OCI-LY7 (cell line): ENCODE data around the gene NUP62. TPM values are rescaled to one million over a fixed set of nuclear protein-coding genes. Genes with fewer than 3 reads are reported as not detected.
A peak's percentile ranks its signal among the peaks of the same experiment; 100 is the strongest.

Experiments used
- BruUV-seq: library from RNA; stranded (reverse); fragments of 400-500 nt; replicated peaks from 2 replicates; lab custom pipeline; 2021; lab: Mats Ljungman, UMichigan
- CTCF ChIA-PET: fragments of 300-600 bp; sonication (Branson Sonifier 250); formaldehyde crosslinking; loops from one replicate; lab custom pipeline; 2022; ENCODE audit warnings: antibody characterized with exemption; ENCODE audit not compliant: unreplicated experiment; lab: Charles Lee
- POLR2A ChIA-PET: fragments of 300-600 bp; sonication (Branson Sonifier 250); formaldehyde crosslinking; loops from one replicate; lab custom pipeline; 2022; ENCODE audit warnings: antibody characterized with exemption; lab: Charles Lee
- DNase-seq: peaks from one replicate; pipeline ENCODE4 v3.0.0-alpha.2; 2015; ENCODE audit warnings: low spot score
- H2AFZ ChIP-seq: fragments of 200-600 bp; sonication (generic), shearing (Covaris generic); 2 replicates; pipeline ENCODE4 v1.6.1; 2014; ENCODE audit warnings: mild to moderate bottlenecking, antibody characterized with exemption, low read length, moderate library complexity
- H3K27ac ChIP-seq: fragments of 200-600 bp; sonication (generic); 2 replicates; pipeline ENCODE4 v1.5.1; 2014; ENCODE audit warnings: mixed run types, low read depth, mild to moderate bottlenecking, moderate library complexity, low read length, inconsistent platforms; ENCODE audit not compliant: poor library complexity, severe bottlenecking
- H3K36me3 ChIP-seq: fragments of 200-600 bp; sonication (generic); 2 replicates; pipeline ENCODE4 v1.6.1; 2014; ENCODE audit warnings: mild to moderate bottlenecking, antibody characterized with exemption, low read length, moderate library complexity, mixed read lengths; ENCODE audit not compliant: insufficient read depth
- H3K4me1 ChIP-seq: fragments of 200-600 bp; sonication (generic); 2 replicates; pipeline ENCODE4 v1.5.1; 2014; ENCODE audit warnings: mild to moderate bottlenecking, low read length; ENCODE audit not compliant: insufficient read depth, poor library complexity, severe bottlenecking
- H3K4me2 ChIP-seq: fragments of 200-600 bp; sonication (generic); 2 replicates; pipeline ENCODE4 v1.6.1; 2014; ENCODE audit warnings: mild to moderate bottlenecking, low read length
- H3K4me3 ChIP-seq: fragments of 200-600 bp; sonication (generic); 2 replicates; pipeline ENCODE4 v1.5.1; 2014; ENCODE audit warnings: mild to moderate bottlenecking, low read depth, low read length; ENCODE audit not compliant: poor library complexity, severe bottlenecking
- H3K79me2 ChIP-seq: fragments of 200-600 bp; sonication (generic); 2 replicates; pipeline ENCODE4 v1.6.1; 2016; ENCODE audit warnings: low read depth, mild to moderate bottlenecking, low read length, moderate library complexity, mixed read lengths; ENCODE audit not compliant: insufficient read depth
- H3K9me2 ChIP-seq: fragments of 200-600 bp; sonication (generic); 2 replicates; pipeline ENCODE4 v1.6.1; 2016; ENCODE audit warnings: mild to moderate bottlenecking, low read length, mixed read lengths; ENCODE audit not compliant: insufficient read depth
- H3K9me3 ChIP-seq: fragments of 200-600 bp; sonication (generic); 2 replicates; pipeline ENCODE4 v1.6.1; 2014; ENCODE audit warnings: mild to moderate bottlenecking, mixed run types, low read length, mixed read lengths
- H4K20me1 ChIP-seq: fragments of 200-600 bp; sonication (generic); 2 replicates; pipeline ENCODE4 v1.6.1; 2014; ENCODE audit warnings: mild to moderate bottlenecking, antibody characterized with exemption, low read length, moderate library complexity, mixed read lengths; ENCODE audit not compliant: insufficient read depth
- CTCF ChIP-seq: fragments of 200-600 bp; sonication (generic); conservative IDR thresholded peaks from 2 replicates; pipeline ENCODE4 v1.5.1; 2014; ENCODE audit warnings: mild to moderate bottlenecking, antibody characterized with exemption, low read length, moderate library complexity, mixed read lengths
- EZH2phosphoT487 ChIP-seq: fragments of 200-600 bp; sonication (generic); IDR thresholded peaks from 2 replicates; pipeline ENCODE4 v1.6.1; 2018; ENCODE audit warnings: low read depth, borderline replicate concordance, mild to moderate bottlenecking, mixed run types, antibody characterized with exemption, low read length, moderate library complexity, mixed read lengths
- intact Hi-C: fragments of 100-400 bp; cut with micrococcal nuclease; formaldehyde crosslinking; loops from one replicate; pipeline ENCODE4 v1.10.0; 2022; ENCODE audit not compliant: unreplicated experiment
- total RNA-seq, 2 experiments: library from RNA; depleted of rRNA in 1 of 2; stranded (reverse); fragments of >200 nt in 1 of 2; shearing (Covaris generic) in 1 of 2; gene quantifications; 2 replicates each; pipeline ENCODE4 v1.2.3, GENCODE V29; 2014 to 2022

NUP62 gene
- total RNA-seq, 2 experiments from 2014 or later = 75.6 to 76.3 TPM

GRCh38 chr19:49874503-49875157 lies 54.7 kb downstream of the NUP62 start:
- peak overlapping the region; percentile 93 for H3K4me2 ChIP-seq
- intact Hi-C loops = loop anchor here (5.0 kb wide), 1 partner anchor 282 kb away; the partner anchor contains the start of gene PRR12
- TF ChIP-seq EZH2phosphoT487 (no peak), CTCF (no peak)
- H3K27ac ChIP-seq = no peak overlapping the region
- no peak for DNase-seq
- H3K79me2 ChIP-seq = peaks cover 13% of the 10 kb centered on the region; the same call in 1 of the 2 replicates
- no peaks in the 10 kb centered on the region for H4K20me1 ChIP-seq
- CTCF ChIA-PET = no interaction called here
- H3K36me3 ChIP-seq = peaks cover 11% of the 10 kb centered on the region; the same call in 1 of the 2 replicates
- BruUV-seq = no TSS peak
- peaks cover 42% of the 10 kb centered on the region for H3K4me1 ChIP-seq
- H3K9me2 ChIP-seq = no peaks in the 10 kb centered on the region
- H3K4me3 ChIP-seq = peak overlapping the region; percentile 90
- POLR2A ChIA-PET = no interaction called here
- no peaks in the 10 kb centered on the region for H3K9me3 ChIP-seq
- H2AFZ ChIP-seq = no peak overlapping the region

- Histone ChIP-seq H3K36me3 (peaks cover 11% of the 10 kb centered on the region; the same call in 1 of the 2 replicates), H3K79me2 (peaks cover 13% of the 10 kb centered on the region; the same call in 1 of the 2 replicates), H3K9me2 (no peaks in the 10 kb centered on the region), H2AFZ (no peak overlapping the region), H3K9me3 (no peaks in the 10 kb centered on the region), H3K4me3 (no peak overlapping the region), H3K4me2 (no peak overlapping the region), H3K4me1 (peaks cover 37% of the 10 kb centered on the region), H4K20me1 (no peaks in the 10 kb centered on the region), H3K27ac (no peak overlapping the region)
- ChIA-PET POLR2A (no interaction called here), CTCF (no interaction called here)
- no peak for DNase-seq
- intact Hi-C loops = no loop called here
- TF ChIP-seq CTCF (no peak), EZH2phosphoT487 (no peak)
- BruUV-seq = no TSS peak
Measured at GRCh38 chr19:49873834-49874233, 55.5 kb downstream of the NUP62 start.

GRCh38 chr19:49873129-49873521 lies 56.2 kb downstream of the NUP62 start:
- no peak overlapping the region for H2AFZ ChIP-seq
- no peak overlapping the region for H3K4me2 ChIP-seq
- H3K9me2 ChIP-seq = no peaks in the 10 kb centered on the region
- no peaks in the 10 kb centered on the region for H3K9me3 ChIP-seq
- H4K20me1 ChIP-seq = no peaks in the 10 kb centered on the region
- TF ChIP-seq EZH2phosphoT487 (no peak), CTCF (no peak)
- peaks cover 37% of the 10 kb centered on the region for H3K4me1 ChIP-seq
- H3K27ac ChIP-seq = no peak overlapping the region
- no peak overlapping the region for H3K4me3 ChIP-seq
- ChIA-PET CTCF (no interaction called here), POLR2A (interaction anchor here (0.5 kb wide), 1 partner anchor 778 kb away, joined by 4 read pairs; no protein-coding TSS in a partner anchor)
- H3K79me2 ChIP-seq = peaks cover 13% of the 10 kb centered on the region; the same call in 1 of the 2 replicates
- intact Hi-C loops = no loop called here
- BruUV-seq = no TSS peak
- H3K36me3 ChIP-seq = peaks cover 11% of the 10 kb centered on the region; the same call in 1 of the 2 replicates
- DNase-seq = no peak
